ENCODE data around the gene NFS1. TPM values are rescaled to one million over a fixed set of nuclear protein-coding genes. Genes with fewer than 3 reads are reported as not detected.

The NFS1 gene
- total and polyA plus RNA-seq, 2 of the 8 experiments (the other 6 are each of a cell fraction or from before 2014, with no cell fraction given): 26.1 to 38.8 TPM

GRCh38 chr20:35626386-35627001 is 72.7 kb downstream of the NFS1 start:
- ChIA-PET POLR2A (ENCODE audit: partially characterized antibody) (interaction anchor here (1.3 kb wide), 1 partner anchor 10 kb away, joined by 6 read pairs; no protein-coding TSS in a partner anchor), CTCF (ENCODE audit: partially characterized antibody) (no interaction called here)
- Histone ChIP-seq H3K23me2 (ENCODE audit: low read depth, low read length) (no peaks in the 10 kb centered on the region), H2AK5ac (ENCODE audit: low read depth, low read length) (no peak overlapping the region), H4K5ac (ENCODE audit: insufficient read length, low read depth, low read length) (no peak overlapping the region), H2AFZ (ENCODE audit: low read length) (no peak overlapping the region), H3K27me3 (replicated peaks in 1 of 4; ENCODE audit: control insufficient read depth in 3 of 4, extremely low read depth in 1 of 4, insufficient read depth in 3 of 4, low read length in 3 of 4) (no peaks in the 10 kb centered on the region), H4K91ac (replicated peaks; ENCODE audit: insufficient read length, low read length) (no peak overlapping the region), H3K23ac (ENCODE audit: insufficient read length) (no peak overlapping the region), H3K9me3 (ENCODE audit: insufficient read depth in 2 of 2, low read depth in 1 of 2, low read length in 1 of 2) (no peaks in the 10 kb centered on the region), H4K8ac (ENCODE audit: extremely low read depth, insufficient read depth, low read length) (no peak overlapping the region), H3K4ac (replicated peaks; ENCODE audit: insufficient read length, low read depth, low read length) (no peak overlapping the region), H3K4me2 (ENCODE audit: insufficient read depth in 1 of 2, low read depth in 2 of 2, low read length in 2 of 2) (no peak overlapping the region), H3K56ac (replicated peaks; ENCODE audit: insufficient read length, low read depth, low read length) (no peak overlapping the region), H2BK15ac (ENCODE audit: low read length) (no peak overlapping the region), H3K79me1 (ENCODE audit: low read depth, low read length) (no peaks in the 10 kb centered on the region), H4K20me1 (replicated peaks in 1 of 2; ENCODE audit: control insufficient read depth in 1 of 2, insufficient read depth in 2 of 2, low read length in 2 of 2) (peaks cover 2 to 11% of the 10 kb centered on the region in 2 experiments), H3K4me1 (replicated peaks in 1 of 4; ENCODE audit: control insufficient read depth in 3 of 4, insufficient read depth in 4 of 4, low read length in 3 of 4) (no peaks in the 10 kb centered on the region), H2BK12ac (ENCODE audit: low read depth, low read length) (no peak overlapping the region), H3K4me3 (ENCODE audit: extremely low read depth in 1 of 4, insufficient read depth in 2 of 4, low read depth in 3 of 4, low read length in 4 of 4) (no peak overlapping the region), H3K27ac (ENCODE audit: low read depth, low read length) (peak overlapping the region; percentile 45; the same call in 1 of the 2 replicates), H3K79me2 (ENCODE audit: control insufficient read depth in 1 of 2, insufficient read depth in 2 of 2, low read length in 2 of 2) (no peaks in the 10 kb centered on the region), H3K9ac (replicated peaks in 1 of 4; ENCODE audit: extremely low read depth in 1 of 4, low read depth in 3 of 4, low read length in 3 of 4) (no peak overlapping the region), H2BK120ac (replicated peaks; ENCODE audit: low read depth, low read length) (no peak overlapping the region), H2BK20ac (ENCODE audit: low read length) (no peak overlapping the region), H2BK5ac (ENCODE audit: low read depth, low read length) (peak overlapping the region; percentile 58), H3K36me3 (ENCODE audit: control insufficient read depth in 2 of 4, insufficient read depth in 4 of 4, low read length in 3 of 4) (peaks cover 21 to 63% (median 44%) of the 10 kb centered on the region in 4 experiments), H3K18ac (ENCODE audit: extremely low read depth, low read length) (peak overlapping the region; percentile 51; the same call in 1 of the 2 replicates), H3K14ac (ENCODE audit: insufficient read length) (no peak overlapping the region)
- 93% methylated on average over 13 of the region's 13 CpGs; no CpG with 5 or more reads in 1 of the 2 experiments for WGBS, 2 experiments (ENCODE audit: extremely low coverage in 1 of 2, insufficient coverage in 1 of 2, insufficient read length in 1 of 2, insufficient replicate concordance in 2 of 2, low coverage in 1 of 2, low lambda C conversion rate in 2 of 2, missing lambda C conversion rate in 1 of 2)
- DNase-seq (ENCODE audit: low read depth in 1 of 2, low spot score in 2 of 2): no peak
- TF ChIP-seq CEBPB (IDR thresholded peaks at IDR 0.05; ENCODE audit: low read depth, low read length): no peak
- FAIRE-seq: no peak
